GM18526 (cell line): ENCODE measurements around the gene DNAH10.

Experiments
- POLR2A ChIP-seq: IDR thresholded peaks from 3 replicates; pipeline ENCODE4 v1.6.1; 2011; ENCODE audit not compliant: insufficient read length; ENCODE audit errors: extremely low read depth

The DNAH10 gene

GRCh38 chr12:123840765-123841425, 78.8 kb downstream of the DNAH10 start:
- no peak for TF ChIP-seq POLR2A

DNA sequence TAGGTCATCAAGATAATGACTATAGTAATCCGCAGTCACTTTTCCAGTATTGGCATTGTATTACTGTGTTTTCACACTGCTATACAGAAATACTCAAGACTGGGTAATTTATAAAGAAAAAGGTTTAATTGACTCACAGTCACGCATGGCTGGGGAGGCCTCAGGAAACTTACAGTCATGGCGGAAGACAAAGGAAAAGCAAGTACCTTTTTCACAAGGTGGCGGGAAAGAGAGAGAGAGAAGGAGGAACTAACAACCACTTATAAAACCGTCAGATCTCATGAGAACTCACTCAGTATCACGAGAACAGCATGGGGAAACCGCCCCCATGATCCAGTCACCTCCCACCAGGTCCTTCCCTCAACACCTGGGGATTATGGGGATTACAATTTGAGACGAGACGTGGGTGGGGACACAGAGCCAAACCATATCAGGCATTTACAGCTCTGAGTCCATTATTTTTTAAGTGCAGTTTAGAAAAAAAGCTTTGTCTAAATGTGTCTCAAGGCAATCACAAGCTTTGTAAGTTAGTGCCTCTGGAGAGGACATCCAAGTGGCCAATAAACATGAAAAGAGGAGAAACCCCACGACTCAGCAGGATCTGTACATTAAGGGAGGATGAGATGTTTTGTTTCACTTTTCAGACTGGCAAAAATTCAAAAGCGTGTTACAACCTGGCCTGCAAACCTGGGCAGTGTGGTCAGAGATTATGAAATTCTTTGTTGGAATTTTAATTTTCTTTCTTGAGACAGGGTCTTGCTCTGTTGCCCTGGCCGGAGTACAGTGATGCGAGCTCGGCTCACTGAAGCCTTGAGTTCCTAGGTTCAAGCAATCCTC, 82.0 kb downstream of the DNAH10 start:
- no peak for TF ChIP-seq POLR2A

DNA sequence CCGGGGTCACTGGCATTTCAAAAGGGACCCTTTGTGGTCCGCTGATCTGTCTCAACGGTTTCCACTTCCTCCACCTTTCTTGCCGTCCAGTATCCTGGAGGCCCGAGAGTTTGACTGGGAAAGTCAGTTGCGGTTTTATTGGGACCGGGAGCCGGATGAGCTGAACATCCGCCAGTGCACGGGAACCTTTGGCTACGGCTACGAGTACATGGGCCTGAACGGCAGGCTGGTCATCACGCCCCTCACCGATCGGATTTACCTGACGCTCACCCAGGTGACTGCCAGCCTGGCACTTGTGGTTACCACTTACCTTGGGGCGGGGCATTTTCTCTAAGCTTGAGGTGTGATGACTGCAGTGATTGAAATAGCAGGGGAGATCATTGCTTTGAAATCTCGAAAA, 83.8 kb downstream of the DNAH10 start:
- no peak for TF ChIP-seq POLR2A

GRCh38 chr12:123846340-123846739, 84.2 kb downstream of the DNAH10 start:
- no peak for TF ChIP-seq POLR2A

- no peak for TF ChIP-seq POLR2A
Observed at GRCh38 chr12:123847019-123847418, 84.9 kb downstream of the DNAH10 start.

GRCh38 chr12:123847876-123848275, 85.8 kb downstream of the DNAH10 start:
- TF ChIP-seq POLR2A, result no peak

GRCh38 chr12:123849517-123849916, 87.4 kb downstream of the DNAH10 start:
- TF ChIP-seq POLR2A, result no peak

DNA sequence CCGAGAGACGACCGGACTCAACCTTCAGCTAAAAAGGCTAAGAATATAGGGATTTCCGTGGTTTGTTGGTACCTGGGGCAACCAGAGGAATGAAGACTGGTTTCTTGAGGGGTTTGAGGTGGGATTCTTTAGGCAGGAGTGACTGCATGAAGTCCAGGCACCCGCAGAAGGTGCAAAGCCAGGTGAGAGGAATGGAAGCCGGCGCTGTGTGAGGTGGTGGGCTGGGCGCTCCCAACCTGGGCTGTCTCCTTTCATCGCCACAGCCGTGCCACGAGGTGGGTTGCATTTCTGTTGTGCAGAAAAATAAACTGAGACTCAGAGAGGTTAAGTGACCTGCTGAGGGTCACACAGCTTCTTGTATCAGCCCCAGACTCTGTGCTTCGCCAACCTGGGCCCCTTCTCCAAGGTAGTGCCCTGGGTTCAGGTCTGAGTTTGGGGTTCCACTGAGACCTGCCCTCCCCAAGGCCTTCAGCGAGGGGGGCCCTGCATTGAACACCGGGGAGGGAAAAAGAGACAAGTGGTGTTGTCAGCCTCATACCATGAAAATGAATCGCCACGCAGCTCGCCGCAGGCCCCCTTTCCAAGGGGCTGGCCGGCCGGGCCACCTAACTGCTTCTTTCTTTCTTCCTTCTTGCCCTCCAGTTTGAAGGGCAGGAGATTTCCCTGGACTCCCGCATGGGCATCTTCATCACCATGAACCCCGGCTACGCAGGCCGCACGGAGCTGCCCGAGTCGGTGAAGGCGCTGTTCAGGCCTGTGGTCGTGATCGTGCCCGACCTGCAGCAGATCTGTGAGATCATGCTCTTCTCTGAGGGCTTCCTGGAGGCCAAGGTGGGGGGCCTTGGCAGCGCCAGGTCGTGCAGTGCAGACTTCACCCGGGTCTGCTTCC, 88.4 kb downstream of the DNAH10 start:
- TF ChIP-seq POLR2A, result no peak

DNA sequence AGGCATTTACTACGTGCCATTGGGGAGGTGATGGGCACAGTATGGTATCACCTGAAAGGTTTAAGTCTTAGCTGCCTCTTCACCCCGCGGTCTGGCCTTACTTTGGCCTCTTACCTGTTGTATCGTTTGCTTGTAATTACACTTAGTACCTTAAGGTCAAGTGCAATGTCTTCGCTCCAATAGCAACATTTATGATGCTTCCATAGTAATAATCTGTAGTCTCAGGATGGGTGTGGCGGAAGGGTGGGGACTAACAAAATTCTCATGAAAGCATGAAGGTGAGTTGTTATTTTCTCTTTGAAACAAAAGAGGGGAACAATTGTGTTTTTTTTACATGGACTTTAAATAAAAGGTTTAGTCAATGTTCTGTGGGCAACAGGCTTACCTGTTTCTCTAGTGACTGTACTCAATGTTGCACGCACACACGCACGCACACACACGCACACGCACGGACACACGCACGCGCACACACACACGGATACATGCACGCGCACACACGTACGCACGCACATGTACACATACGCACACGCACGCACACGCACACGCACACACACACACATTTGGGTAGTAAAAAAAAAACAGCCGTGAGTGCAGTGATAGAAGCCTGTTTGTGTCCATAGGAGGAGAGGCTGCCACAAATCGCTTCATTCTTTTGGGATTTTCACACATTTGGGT, 91.4 kb downstream of the DNAH10 start:
- TF ChIP-seq POLR2A, result no peak

GRCh38 chr12:123854232-123854631, 92.1 kb downstream of the DNAH10 start:
- TF ChIP-seq POLR2A, result no peak

DNA sequence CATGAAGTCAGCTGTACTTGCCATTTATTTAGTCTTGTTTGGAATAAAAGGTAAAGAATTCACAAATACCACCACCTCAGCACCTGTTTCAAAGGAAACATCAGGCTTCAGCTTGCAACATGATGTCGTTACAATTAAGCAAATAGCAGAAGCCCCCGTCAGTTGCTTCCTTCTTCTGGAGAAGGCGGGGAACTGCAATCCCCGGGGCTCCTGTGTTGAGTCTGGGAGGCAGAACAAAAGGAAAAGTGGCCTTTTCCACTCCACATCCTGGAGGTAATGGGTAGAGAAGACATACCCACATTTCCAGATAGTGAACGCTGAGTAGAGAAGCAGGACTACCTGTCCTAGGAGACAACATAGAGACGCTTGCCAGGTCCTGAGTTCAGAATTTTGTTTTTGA, 92.8 kb downstream of the DNAH10 start:
- no peak for TF ChIP-seq POLR2A

- TF ChIP-seq POLR2A, result no peak
Observed at GRCh38 chr12:123856681-123857080, 94.6 kb downstream of the DNAH10 start.

- no peak for TF ChIP-seq POLR2A
Observed at GRCh38 chr12:123858176-123858575, 96.1 kb downstream of the DNAH10 start.

DNA sequence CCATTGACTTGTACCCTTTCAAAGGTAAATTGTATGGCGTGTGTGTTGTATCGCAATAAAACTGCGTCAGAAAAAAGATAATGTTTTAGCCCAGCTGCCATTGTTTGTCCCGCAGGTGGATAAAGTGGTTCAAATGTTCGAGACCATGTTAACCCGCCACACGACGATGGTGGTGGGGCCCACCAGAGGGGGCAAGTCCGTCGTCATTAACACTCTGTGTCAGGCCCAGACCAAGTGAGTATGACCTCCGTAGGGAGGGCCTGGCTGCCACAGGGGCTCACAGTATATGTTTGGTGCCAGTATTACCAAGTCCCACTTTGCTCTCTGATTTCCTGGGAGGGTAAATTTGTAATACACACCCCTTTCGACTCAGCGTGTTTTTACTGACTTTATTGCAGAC, 96.9 kb downstream of the DNAH10 start:
- no peak for TF ChIP-seq POLR2A

DNA sequence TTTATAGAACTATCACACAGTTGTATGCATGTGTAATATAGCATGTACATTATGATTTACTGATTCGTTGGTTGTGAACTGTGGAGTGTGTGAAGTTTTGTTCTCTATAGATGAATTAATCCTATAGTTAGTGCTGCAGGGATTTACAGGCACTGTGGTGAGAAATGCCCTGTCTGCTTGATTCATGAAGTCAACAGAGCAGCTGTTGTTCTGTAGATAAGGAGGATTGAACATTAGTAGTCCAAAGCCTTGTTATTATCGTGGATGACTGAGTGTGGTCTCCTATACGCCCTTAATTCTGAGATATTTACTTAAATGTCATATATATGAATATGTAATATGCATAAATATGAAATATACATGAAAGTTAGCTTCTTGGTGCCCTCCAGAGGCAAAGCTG, 98.3 kb downstream of the DNAH10 start:
- TF ChIP-seq POLR2A, result no peak
